ENCODE results near the gene MRPL12.

DNA sequence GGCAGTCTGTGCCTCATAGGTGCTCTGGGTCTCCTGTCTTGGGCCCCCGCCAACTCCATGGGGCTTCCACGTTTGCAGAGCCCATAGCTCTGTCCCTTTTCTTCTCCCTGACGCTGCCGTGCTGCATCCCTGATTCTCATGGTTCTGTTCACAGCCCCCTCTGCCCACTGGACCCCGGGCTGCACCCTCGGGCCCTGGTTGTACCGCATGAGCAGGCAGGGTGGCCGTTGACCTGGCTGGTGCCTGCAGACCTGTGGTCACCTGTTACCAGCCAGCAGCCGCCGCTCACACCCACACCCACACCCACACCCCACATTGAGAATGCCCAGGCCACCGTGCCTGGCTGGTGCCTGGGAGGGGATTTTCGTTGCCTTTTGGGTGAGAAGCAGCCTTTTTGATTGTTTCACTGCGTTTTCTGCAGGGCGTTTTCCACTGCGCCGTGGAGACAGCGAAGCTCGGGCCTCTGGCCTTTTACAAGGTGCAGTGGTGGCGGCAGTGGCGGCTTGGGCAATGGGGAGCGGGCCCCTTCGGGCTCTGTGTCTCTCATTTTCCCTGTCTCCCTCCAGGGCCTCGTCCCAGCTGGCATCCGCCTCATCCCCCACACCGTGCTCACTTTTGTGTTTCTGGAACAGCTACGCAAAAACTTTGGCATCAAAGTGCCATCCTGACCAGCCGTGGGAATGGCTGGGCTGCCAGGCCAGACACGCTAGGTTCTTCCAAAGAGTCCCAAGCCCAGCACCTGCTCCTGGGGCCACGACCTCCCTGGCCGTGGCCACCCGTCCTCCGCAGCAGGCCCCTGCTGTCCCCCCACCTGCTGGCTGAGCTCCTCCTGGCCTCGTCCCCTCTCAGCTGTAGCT lies 16.5 kb downstream of the MRPL12 start:
- TF ChIP-seq, protein P1, sequence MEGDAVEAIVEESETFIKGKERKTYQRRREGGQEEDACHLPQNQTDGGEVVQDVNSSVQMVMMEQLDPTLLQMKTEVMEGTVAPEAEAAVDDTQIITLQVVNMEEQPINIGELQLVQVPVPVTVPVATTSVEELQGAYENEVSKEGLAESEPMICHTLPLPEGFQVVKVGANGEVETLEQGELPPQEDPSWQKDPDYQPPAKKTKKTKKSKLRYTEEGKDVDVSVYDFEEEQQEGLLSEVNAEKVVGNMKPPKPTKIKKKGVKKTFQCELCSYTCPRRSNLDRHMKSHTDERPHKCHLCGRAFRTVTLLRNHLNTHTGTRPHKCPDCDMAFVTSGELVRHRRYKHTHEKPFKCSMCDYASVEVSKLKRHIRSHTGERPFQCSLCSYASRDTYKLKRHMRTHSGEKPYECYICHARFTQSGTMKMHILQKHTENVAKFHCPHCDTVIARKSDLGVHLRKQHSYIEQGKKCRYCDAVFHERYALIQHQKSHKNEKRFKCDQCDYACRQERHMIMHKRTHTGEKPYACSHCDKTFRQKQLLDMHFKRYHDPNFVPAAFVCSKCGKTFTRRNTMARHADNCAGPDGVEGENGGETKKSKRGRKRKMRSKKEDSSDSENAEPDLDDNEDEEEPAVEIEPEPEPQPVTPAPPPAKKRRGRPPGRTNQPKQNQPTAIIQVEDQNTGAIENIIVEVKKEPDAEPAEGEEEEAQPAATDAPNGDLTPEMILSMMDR (conservative IDR thresholded peaks at IDR 0.05; ENCODE audit: low read depth in 2 of 2), result no peak
- TF ChIP-seq JUNB (IDR thresholded peaks at IDR 0.05; ENCODE audit: unreplicated experiment) (no peak), POLR2AphosphoS5 (IDR thresholded peaks at IDR 0.05; ENCODE audit: low read depth) (no peak), EZH2 (IDR thresholded peaks at IDR 0.05; ENCODE audit: low read depth, unreplicated experiment) (no peak), EZH2phosphoT487 (IDR thresholded peaks at IDR 0.05; ENCODE audit: unreplicated experiment) (no peak), ZNF114 (CRISPR knock-in tag; IDR thresholded peaks at IDR 0.05) (no peak), CREB1 (CRISPR knock-in tag; IDR thresholded peaks at IDR 0.05; ENCODE audit: low read depth) (no peak), NANOG (IDR thresholded peaks at IDR 0.05; ENCODE audit: borderline replicate concordance) (no peak), STAT1 (IDR thresholded peaks at IDR 0.05; ENCODE audit: unreplicated experiment) (no peak), ZNF331 (CRISPR knock-in tag; IDR thresholded peaks at IDR 0.05; ENCODE audit: low read depth) (no peak)
- TF ChIP-seq, protein P2, sequence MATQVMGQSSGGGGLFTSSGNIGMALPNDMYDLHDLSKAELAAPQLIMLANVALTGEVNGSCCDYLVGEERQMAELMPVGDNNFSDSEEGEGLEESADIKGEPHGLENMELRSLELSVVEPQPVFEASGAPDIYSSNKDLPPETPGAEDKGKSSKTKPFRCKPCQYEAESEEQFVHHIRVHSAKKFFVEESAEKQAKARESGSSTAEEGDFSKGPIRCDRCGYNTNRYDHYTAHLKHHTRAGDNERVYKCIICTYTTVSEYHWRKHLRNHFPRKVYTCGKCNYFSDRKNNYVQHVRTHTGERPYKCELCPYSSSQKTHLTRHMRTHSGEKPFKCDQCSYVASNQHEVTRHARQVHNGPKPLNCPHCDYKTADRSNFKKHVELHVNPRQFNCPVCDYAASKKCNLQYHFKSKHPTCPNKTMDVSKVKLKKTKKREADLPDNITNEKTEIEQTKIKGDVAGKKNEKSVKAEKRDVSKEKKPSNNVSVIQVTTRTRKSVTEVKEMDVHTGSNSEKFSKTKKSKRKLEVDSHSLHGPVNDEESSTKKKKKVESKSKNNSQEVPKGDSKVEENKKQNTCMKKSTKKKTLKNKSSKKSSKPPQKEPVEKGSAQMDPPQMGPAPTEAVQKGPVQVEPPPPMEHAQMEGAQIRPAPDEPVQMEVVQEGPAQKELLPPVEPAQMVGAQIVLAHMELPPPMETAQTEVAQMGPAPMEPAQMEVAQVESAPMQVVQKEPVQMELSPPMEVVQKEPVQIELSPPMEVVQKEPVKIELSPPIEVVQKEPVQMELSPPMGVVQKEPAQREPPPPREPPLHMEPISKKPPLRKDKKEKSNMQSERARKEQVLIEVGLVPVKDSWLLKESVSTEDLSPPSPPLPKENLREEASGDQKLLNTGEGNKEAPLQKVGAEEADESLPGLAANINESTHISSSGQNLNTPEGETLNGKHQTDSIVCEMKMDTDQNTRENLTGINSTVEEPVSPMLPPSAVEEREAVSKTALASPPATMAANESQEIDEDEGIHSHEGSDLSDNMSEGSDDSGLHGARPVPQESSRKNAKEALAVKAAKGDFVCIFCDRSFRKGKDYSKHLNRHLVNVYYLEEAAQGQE (IDR thresholded peaks at IDR 0.05; ENCODE audit: unreplicated experiment), result no peak
- TF ChIP-seq, protein P3, sequence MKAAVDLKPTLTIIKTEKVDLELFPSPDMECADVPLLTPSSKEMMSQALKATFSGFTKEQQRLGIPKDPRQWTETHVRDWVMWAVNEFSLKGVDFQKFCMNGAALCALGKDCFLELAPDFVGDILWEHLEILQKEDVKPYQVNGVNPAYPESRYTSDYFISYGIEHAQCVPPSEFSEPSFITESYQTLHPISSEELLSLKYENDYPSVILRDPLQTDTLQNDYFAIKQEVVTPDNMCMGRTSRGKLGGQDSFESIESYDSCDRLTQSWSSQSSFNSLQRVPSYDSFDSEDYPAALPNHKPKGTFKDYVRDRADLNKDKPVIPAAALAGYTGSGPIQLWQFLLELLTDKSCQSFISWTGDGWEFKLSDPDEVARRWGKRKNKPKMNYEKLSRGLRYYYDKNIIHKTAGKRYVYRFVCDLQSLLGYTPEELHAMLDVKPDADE (IDR thresholded peaks at IDR 0.05), result no peak
- TF ChIP-seq, protein P4, sequence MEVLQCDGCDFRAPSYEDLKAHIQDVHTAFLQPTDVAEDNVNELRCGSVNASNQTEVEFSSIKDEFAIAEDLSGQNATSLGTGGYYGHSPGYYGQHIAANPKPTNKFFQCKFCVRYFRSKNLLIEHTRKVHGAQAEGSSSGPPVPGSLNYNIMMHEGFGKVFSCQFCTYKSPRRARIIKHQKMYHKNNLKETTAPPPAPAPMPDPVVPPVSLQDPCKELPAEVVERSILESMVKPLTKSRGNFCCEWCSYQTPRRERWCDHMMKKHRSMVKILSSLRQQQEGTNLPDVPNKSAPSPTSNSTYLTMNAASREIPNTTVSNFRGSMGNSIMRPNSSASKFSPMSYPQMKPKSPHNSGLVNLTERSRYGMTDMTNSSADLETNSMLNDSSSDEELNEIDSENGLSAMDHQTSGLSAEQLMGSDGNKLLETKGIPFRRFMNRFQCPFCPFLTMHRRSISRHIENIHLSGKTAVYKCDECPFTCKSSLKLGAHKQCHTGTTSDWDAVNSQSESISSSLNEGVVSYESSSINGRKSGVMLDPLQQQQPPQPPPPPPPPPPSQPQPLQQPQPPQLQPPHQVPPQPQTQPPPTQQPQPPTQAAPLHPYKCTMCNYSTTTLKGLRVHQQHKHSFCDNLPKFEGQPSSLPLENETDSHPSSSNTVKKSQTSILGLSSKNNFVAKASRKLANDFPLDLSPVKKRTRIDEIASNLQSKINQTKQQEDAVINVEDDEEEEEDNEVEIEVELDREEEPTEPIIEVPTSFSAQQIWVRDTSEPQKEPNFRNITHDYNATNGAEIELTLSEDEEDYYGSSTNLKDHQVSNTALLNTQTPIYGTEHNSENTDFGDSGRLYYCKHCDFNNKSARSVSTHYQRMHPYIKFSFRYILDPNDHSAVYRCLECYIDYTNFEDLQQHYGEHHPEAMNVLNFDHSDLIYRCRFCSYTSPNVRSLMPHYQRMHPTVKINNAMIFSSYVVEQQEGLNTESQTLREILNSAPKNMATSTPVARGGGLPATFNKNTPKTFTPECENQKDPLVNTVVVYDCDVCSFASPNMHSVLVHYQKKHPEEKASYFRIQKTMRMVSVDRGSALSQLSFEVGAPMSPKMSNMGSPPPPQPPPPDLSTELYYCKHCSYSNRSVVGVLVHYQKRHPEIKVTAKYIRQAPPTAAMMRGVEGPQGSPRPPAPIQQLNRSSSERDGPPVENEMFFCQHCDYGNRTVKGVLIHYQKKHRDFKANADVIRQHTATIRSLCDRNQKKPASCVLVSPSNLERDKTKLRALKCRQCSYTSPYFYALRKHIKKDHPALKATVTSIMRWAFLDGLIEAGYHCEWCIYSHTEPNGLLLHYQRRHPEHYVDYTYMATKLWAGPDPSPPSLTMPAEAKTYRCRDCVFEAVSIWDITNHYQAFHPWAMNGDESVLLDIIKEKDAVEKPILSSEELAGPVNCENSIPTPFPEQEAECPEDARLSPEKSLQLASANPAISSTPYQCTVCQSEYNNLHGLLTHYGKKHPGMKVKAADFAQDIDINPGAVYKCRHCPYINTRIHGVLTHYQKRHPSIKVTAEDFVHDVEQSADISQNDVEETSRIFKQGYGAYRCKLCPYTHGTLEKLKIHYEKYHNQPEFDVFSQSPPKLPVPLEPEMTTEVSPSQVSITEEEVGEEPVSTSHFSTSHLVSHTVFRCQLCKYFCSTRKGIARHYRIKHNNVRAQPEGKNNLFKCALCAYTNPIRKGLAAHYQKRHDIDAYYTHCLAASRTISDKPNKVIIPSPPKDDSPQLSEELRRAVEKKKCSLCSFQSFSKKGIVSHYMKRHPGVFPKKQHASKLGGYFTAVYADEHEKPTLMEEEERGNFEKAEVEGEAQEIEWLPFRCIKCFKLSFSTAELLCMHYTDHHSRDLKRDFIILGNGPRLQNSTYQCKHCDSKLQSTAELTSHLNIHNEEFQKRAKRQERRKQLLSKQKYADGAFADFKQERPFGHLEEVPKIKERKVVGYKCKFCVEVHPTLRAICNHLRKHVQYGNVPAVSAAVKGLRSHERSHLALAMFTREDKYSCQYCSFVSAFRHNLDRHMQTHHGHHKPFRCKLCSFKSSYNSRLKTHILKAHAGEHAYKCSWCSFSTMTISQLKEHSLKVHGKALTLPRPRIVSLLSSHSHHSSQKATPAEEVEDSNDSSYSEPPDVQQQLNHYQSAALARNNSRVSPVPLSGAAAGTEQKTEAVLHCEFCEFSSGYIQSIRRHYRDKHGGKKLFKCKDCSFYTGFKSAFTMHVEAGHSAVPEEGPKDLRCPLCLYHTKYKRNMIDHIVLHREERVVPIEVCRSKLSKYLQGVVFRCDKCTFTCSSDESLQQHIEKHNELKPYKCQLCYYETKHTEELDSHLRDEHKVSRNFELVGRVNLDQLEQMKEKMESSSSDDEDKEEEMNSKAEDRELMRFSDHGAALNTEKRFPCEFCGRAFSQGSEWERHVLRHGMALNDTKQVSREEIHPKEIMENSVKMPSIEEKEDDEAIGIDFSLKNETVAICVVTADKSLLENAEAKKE (CRISPR knock-in tag; IDR thresholded peaks at IDR 0.05), result no peak

Measured in GM23338 (cell line).